T-helper 2 cell treated with Interferon-gamma antibody and Interleukin-4, amounts not matched to agents 5 μg/mL and 100 μg/mL, for 36 hours (primary cell): ENCODE data around the gene AP3B1.

Experiments
- DNase-seq: peaks from one replicate; pipeline ENCODE4 v3.0.0; 2021; ENCODE audit warnings: low spot score
- H3K27ac Mint-ChIP-seq: one replicate; pipeline ENCODE4 v1.8.0; 2021; ENCODE audit warnings: mild to moderate bottlenecking, mixed read lengths
- H3K27me3 Mint-ChIP-seq: one replicate; pipeline ENCODE4 v1.8.0; 2021; ENCODE audit warnings: low read depth, mixed read lengths
- H3K36me3 Mint-ChIP-seq: one replicate; pipeline ENCODE4 v1.8.0; 2021; ENCODE audit warnings: low read depth, mixed read lengths
- H3K4me1 Mint-ChIP-seq: one replicate; pipeline ENCODE4 v1.8.0; 2021; ENCODE audit warnings: low read depth, mixed read lengths
- H3K4me3 Mint-ChIP-seq: one replicate; pipeline ENCODE4 v1.8.0; 2022; ENCODE audit warnings: mild to moderate bottlenecking, moderate library complexity, mixed read lengths
- H3K9me3 Mint-ChIP-seq: one replicate; pipeline ENCODE4 v1.8.0; 2021; ENCODE audit warnings: mixed read lengths

Gene AP3B1

GRCh38 chr5:78132507-78132906 is 162.0 kb downstream of the AP3B1 start:
- H3K27ac Mint-ChIP-seq: no peak overlapping the region
- H3K9me3 Mint-ChIP-seq: no peaks in the 10 kb centered on the region
- peaks cover 13% of the 10 kb centered on the region for H3K36me3 Mint-ChIP-seq
- H3K27me3 Mint-ChIP-seq: no peaks in the 10 kb centered on the region
- no peak for DNase-seq
- peaks cover 2% of the 10 kb centered on the region for H3K4me1 Mint-ChIP-seq
- H3K4me3 Mint-ChIP-seq: no peak overlapping the region

GRCh38 chr5:78129597-78129996 is 164.9 kb downstream of the AP3B1 start:
- no peaks in the 10 kb centered on the region for H3K4me1 Mint-ChIP-seq
- no peaks in the 10 kb centered on the region for H3K27me3 Mint-ChIP-seq
- H3K27ac Mint-ChIP-seq: no peak overlapping the region
- H3K9me3 Mint-ChIP-seq: no peaks in the 10 kb centered on the region
- peaks cover 20% of the 10 kb centered on the region for H3K36me3 Mint-ChIP-seq
- no peak overlapping the region for H3K4me3 Mint-ChIP-seq
- no peak for DNase-seq

- no peaks in the 10 kb centered on the region for H3K27me3 Mint-ChIP-seq
- H3K4me3 Mint-ChIP-seq: no peak overlapping the region
- H3K27ac Mint-ChIP-seq: no peak overlapping the region
- H3K4me1 Mint-ChIP-seq: no peaks in the 10 kb centered on the region
- H3K9me3 Mint-ChIP-seq: no peaks in the 10 kb centered on the region
- no peak for DNase-seq
- peaks cover 22% of the 10 kb centered on the region for H3K36me3 Mint-ChIP-seq
Observed at GRCh38 chr5:78127875-78128274, 166.6 kb downstream of the AP3B1 start.

DNA sequence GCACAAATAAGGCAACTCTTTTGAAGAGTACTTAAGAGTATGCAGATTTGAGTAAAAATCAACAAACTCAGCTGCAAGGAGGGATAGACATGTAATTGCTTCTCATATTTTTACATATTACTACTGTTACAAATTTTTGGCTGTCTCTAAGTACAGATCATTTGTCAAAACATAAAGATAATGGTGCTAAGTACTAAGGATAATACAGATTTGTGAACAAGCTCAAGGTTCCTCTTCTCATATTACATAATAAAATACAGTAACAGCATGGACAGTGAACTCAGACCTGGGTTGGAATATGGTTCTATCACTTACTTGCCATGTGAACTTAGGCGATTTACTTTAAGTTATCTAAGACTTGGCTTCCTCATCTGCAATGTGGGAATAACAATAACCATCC is 168.0 kb downstream of the AP3B1 start:
- no peak overlapping the region for H3K27ac Mint-ChIP-seq
- DNase-seq: no peak
- H3K36me3 Mint-ChIP-seq: peaks cover 28% of the 10 kb centered on the region
- H3K27me3 Mint-ChIP-seq: no peaks in the 10 kb centered on the region
- H3K4me3 Mint-ChIP-seq: no peak overlapping the region
- no peaks in the 10 kb centered on the region for H3K4me1 Mint-ChIP-seq
- H3K9me3 Mint-ChIP-seq: no peaks in the 10 kb centered on the region

DNA sequence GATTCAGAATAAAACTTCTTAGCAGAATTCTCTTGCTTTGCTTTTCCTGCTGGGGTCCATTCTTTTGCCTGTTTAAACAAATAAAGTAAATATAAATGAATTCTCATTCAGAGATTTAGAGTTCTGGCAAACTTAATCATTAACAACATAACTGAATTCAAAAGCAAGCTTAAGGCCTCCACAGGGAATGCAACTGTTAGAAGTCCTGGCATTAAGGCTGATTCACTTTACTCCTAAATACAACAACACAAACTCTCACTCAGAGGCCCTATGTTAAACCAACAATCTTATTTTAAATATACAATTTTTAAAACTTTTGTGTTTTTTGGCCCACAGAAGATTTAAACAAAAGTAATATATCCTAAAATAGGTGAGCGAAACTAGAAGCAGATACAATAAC is 178.3 kb downstream of the AP3B1 start:
- DNase-seq: no peak
- H3K9me3 Mint-ChIP-seq: no peaks in the 10 kb centered on the region
- no peaks in the 10 kb centered on the region for H3K4me1 Mint-ChIP-seq
- H3K27me3 Mint-ChIP-seq: no peaks in the 10 kb centered on the region
- no peak overlapping the region for H3K4me3 Mint-ChIP-seq
- H3K36me3 Mint-ChIP-seq: peaks cover 30% of the 10 kb centered on the region
- H3K27ac Mint-ChIP-seq: no peak overlapping the region

DNA sequence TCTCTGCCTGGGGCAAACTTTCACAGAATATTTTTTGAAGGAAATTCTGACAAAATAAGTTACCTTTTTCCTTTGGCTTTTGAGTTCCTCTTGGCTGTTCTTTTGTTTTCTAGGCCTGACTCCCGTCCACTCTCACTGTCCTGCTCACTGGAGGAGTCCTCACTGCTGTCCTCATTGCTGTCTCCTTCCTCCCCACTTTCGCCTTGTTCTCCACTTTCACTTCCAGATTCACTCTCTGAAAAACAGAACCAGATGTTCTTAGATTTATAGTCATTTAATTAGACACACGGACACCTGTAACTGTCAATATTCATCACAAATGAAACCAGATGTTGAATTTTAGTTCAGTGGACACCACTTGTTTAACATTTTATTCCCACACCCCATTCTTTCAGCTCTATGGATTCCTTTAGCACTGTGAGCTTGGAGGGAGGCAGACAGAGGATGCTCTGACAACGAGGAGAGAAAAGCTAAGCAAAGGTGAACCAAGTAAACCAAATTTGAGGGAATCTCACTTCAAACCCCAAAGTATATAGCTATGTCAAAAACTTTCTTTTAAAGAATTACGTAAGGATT is 180.7 kb downstream of the AP3B1 start:
- H3K27ac Mint-ChIP-seq: no peak overlapping the region
- DNase-seq: no peak
- no peaks in the 10 kb centered on the region for H3K4me1 Mint-ChIP-seq
- no peaks in the 10 kb centered on the region for H3K9me3 Mint-ChIP-seq
- no peaks in the 10 kb centered on the region for H3K27me3 Mint-ChIP-seq
- no peak overlapping the region for H3K4me3 Mint-ChIP-seq
- peaks cover 22% of the 10 kb centered on the region for H3K36me3 Mint-ChIP-seq

DNA sequence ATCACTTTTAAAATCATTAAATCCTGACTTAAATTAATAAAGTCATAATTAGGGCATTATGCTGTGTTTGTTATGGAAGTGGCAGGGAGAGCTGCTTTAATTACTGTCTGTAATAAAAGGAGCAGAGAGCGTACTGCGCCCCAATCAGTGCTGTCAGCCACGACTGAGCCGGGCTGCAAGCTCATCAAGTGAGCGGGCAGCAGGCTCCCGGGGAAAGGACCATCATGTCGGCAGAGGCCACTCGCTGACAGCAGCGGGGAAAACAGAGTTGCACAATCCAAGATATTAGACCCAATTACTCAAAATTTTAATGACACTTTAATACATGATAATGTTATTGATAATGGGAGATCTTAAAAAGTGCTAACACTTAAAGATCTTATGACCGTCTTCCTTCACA is 181.6 kb downstream of the AP3B1 start:
- Mint-ChIP-seq H3K27ac (no peak overlapping the region), H3K27me3 (no peaks in the 10 kb centered on the region), H3K9me3 (no peaks in the 10 kb centered on the region), H3K36me3 (peaks cover 19% of the 10 kb centered on the region), H3K4me1 (no peaks in the 10 kb centered on the region), H3K4me3 (no peak overlapping the region)
- DNase-seq: no peak

GRCh38 chr5:78109891-78110324 is 184.6 kb downstream of the AP3B1 start:
- Mint-ChIP-seq H3K4me3 (no peak overlapping the region), H3K27ac (no peak overlapping the region)

DNA sequence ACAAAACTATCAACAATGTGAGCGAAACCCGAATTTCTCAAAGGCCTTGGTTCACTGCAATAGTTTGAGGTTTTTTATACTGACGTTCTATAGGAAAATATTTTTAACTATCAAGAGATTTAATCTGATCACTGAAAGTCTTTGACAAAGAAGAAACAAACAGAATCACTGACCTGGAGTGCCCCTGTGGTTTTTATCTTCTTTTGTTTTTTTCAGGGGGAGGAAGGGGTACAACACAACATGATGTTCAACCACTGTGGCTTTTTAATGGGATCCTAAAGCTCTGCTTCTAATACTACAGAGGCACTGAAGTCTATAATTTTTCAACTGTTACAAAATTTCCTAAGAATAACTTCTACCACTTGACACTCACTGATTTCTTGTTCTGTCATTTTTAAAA is 185.9 kb downstream of the AP3B1 start:
- DNase-seq: no peak
- no peak overlapping the region for H3K4me3 Mint-ChIP-seq
- H3K27ac Mint-ChIP-seq: no peak overlapping the region
- H3K9me3 Mint-ChIP-seq: no peaks in the 10 kb centered on the region
- H3K36me3 Mint-ChIP-seq: peaks cover 25% of the 10 kb centered on the region
- H3K27me3 Mint-ChIP-seq: no peaks in the 10 kb centered on the region
- H3K4me1 Mint-ChIP-seq: no peaks in the 10 kb centered on the region

More at GRCh38 chr5:78109891-78110324, 184.6 kb downstream of the AP3B1 start:
- H3K9me3 Mint-ChIP-seq: no peaks in the 10 kb centered on the region
- H3K4me1 Mint-ChIP-seq: no peaks in the 10 kb centered on the region
- H3K27me3 Mint-ChIP-seq: no peaks in the 10 kb centered on the region
- DNase-seq: no peak
- peaks cover 32% of the 10 kb centered on the region for H3K36me3 Mint-ChIP-seq

DNA sequence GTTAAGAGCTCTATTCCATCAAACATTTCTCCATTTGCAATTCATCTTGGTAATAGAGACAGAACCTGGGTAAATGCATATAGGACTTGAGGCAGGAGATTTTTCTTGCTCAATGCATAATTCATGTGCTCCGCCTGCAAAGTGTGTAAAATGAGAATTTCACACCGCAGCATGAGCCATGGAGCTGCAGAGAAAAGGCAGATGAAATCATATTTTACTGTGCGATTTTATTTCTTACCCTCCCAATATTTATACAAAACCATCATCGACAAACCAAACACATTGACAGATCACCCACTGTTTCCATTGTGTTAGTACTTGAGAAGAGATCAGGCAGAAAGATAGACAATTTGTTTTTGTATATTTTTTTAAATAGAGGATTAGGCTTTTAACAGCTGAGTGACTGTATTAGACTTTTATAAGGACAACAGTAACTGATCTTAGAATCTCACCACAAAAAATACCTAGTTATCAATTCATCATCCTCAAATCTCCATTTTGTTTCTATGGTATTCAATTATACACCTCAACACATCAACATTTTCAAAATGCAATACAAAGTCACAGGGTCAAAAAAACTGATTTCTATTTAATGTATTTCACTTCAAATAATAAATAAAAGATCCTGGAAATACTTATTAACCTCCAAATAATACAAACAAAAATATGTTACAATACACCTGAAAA is 191.1 kb downstream of the AP3B1 start:
- Mint-ChIP-seq H3K27ac (no peak overlapping the region), H3K9me3 (no peaks in the 10 kb centered on the region), H3K27me3 (no peaks in the 10 kb centered on the region), H3K36me3 (peaks cover 39% of the 10 kb centered on the region), H3K4me1 (peaks cover 4% of the 10 kb centered on the region), H3K4me3 (no peak overlapping the region)
- DNase-seq: no peak

- no peak for DNase-seq
- peaks cover 36% of the 10 kb centered on the region for H3K36me3 Mint-ChIP-seq
- no peak overlapping the region for H3K4me3 Mint-ChIP-seq
Observed at GRCh38 chr5:78102500-78102899, 192.0 kb downstream of the AP3B1 start.

GRCh38 chr5:78095125-78095524 is 199.4 kb downstream of the AP3B1 start:
- H3K36me3 Mint-ChIP-seq: peaks cover 37% of the 10 kb centered on the region
- no peaks in the 10 kb centered on the region for H3K4me1 Mint-ChIP-seq

More at GRCh38 chr5:78102500-78102899, 192.0 kb downstream of the AP3B1 start:
- peaks cover 4% of the 10 kb centered on the region for H3K4me1 Mint-ChIP-seq
- H3K27me3 Mint-ChIP-seq: no peaks in the 10 kb centered on the region
- H3K9me3 Mint-ChIP-seq: no peaks in the 10 kb centered on the region
- no peak overlapping the region for H3K27ac Mint-ChIP-seq

GRCh38 chr5:78090002-78090401 is 204.5 kb downstream of the AP3B1 start:
- H3K4me1 Mint-ChIP-seq: peaks cover 2% of the 10 kb centered on the region
- no peaks in the 10 kb centered on the region for H3K27me3 Mint-ChIP-seq
- DNase-seq: no peak
- peaks cover 32% of the 10 kb centered on the region for H3K36me3 Mint-ChIP-seq
- H3K4me3 Mint-ChIP-seq: no peak overlapping the region
- no peak overlapping the region for H3K27ac Mint-ChIP-seq
- H3K9me3 Mint-ChIP-seq: no peaks in the 10 kb centered on the region

More at GRCh38 chr5:78095125-78095524, 199.4 kb downstream of the AP3B1 start:
- no peaks in the 10 kb centered on the region for H3K9me3 Mint-ChIP-seq
- DNase-seq: no peak
- no peak overlapping the region for H3K27ac Mint-ChIP-seq
- no peak overlapping the region for H3K4me3 Mint-ChIP-seq
- no peaks in the 10 kb centered on the region for H3K27me3 Mint-ChIP-seq

- no peak overlapping the region for H3K27ac Mint-ChIP-seq
- no peaks in the 10 kb centered on the region for H3K27me3 Mint-ChIP-seq
- H3K36me3 Mint-ChIP-seq: peaks cover 8% of the 10 kb centered on the region
- H3K9me3 Mint-ChIP-seq: no peaks in the 10 kb centered on the region
- H3K4me1 Mint-ChIP-seq: no peaks in the 10 kb centered on the region
- H3K4me3 Mint-ChIP-seq: no peak overlapping the region
- no peak for DNase-seq
Observed at GRCh38 chr5:78078858-78079257, 215.6 kb downstream of the AP3B1 start.
